ENCODE measurements around the gene FAM43B.

- no peak for TF ChIP-seq CTCF (IDR thresholded peaks at IDR 0.05)
- no peak for TF ChIP-seq EZH2 (IDR thresholded peaks at IDR 0.05; ENCODE audit: borderline replicate concordance, insufficient read depth, low read depth, low read length, poor library complexity, severe bottlenecking)
These were observed 25.7 kb downstream of the FAM43B start for GRCh38 chr1:20578062-20578461.

All from B cell (primary cell).